HG03342 (cell line): ENCODE data around the gene RABGAP1L.
A peak's percentile ranks its signal among the peaks of the same experiment; 100 is the strongest.

Source experiments
- ATAC-seq: cut with Tn5 transposase; IDR thresholded peaks from one replicate; pipeline ENCODE4 v1.9.1; 2021; ENCODE audit warnings: mild to moderate bottlenecking, moderate library complexity; ENCODE audit not compliant: unreplicated experiment

Gene RABGAP1L

DNA sequence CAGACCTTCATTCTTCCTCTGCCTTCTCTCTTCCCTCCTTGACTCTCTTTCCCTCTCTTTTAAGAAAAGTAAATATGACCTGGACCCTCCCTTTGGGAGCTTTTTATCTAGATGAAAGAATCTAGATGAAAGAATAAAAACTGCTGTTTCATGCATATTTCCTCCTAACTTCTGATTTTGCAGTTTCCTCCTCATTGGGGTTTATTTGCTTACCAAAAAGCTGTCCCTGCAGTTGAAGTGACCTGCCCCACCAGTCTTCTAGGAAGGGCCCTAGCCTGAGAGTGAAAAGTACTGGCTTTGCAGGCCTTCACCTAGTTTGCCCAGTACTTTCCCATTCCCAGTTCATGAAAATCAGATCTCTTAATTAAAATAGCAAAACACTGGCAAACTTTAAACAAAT lies 812.1 kb downstream of the RABGAP1L start:
- no peak for ATAC-seq

DNA sequence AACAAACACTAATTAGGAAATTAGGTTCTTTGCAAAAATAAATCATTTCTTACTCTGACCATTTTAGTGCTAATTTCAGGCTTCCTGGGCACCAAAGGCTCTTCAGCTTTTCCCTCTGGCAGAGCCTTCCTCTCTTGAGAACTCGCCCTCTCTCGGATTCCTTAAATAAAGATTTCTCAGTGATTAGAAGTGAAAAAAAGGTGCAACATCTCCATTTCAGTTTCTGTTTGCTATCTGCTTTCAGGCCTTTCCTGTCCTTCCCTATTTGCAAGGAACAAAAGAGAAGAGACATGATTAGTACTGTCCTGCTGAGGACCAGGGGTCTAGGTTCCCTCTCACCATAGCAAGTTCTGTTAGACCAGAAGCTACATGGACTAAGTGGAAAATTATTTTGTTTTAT lies 812.6 kb downstream of the RABGAP1L start:
- no peak for ATAC-seq

DNA sequence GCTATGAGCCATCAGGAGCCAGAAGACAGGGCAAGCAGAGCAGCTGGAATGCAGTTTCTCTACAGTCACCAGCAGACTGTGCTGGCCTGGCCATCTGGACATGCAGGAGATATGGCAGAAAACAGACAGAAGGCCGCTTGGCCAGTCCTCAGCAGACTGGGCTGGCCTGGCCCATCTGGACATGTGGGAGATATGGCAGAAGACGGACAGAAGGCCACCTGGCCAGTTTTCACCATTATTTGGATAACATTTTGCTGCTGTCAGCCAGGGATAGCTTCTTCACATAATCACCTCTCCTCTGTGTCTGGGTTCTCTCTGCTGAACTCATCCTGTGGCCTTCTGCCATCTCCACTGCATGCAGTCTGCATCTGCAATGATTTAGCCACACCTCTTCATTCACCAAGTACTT lies 815.4 kb downstream of the RABGAP1L start:
- ATAC-seq, result no peak

DNA sequence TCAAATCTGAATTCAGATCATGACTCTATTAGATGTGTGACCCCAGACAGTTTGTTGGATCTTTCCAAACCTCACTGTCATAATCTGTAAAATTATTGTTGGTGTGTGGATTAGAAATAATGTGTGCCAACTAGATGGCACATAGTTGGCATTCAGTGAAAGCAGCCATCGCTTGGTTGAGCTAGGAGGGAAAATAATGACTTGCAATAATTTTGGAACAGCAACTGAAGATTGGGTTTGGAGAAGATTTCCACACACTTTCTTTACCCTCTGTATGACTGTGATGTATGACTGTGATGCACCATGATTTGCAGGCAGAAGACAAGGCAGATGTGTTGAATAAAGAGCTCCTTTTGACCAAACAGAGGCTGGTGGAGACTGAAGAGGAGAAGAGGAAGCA lies 816.4 kb downstream of the RABGAP1L start:
- ATAC-seq, result no peak

DNA sequence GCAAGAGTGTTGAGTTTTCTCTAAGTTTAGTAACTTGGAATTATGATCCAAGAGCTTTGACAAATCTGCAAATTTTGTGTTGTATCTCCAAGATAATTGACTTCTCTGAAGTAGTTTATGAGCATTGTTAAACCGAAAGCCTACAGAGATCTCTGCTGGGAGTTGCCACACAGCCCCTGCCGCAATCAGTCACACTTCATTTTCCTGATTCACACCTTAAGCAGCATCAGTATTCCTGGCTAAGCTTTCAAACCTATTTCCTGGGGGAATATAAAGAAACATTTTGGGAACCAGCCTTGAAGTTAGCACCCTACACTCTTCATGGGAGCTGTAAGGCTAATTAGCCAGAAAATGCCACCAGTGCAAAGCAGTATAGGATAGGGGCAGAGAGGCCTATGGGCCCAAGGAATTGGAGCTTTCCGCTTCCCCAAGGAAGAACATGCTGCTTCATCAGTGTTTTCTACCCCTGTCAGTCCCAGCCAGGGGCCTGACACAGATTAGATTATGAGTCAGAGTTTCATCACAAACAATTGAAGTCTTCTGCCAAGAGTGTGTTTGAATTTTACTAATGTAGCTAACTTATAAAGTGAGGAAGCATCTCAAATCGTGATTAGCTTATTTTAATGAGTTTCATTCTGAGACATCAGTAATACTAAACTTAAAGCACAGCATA lies 817.3 kb downstream of the RABGAP1L start:
- ATAC-seq, result no peak

DNA sequence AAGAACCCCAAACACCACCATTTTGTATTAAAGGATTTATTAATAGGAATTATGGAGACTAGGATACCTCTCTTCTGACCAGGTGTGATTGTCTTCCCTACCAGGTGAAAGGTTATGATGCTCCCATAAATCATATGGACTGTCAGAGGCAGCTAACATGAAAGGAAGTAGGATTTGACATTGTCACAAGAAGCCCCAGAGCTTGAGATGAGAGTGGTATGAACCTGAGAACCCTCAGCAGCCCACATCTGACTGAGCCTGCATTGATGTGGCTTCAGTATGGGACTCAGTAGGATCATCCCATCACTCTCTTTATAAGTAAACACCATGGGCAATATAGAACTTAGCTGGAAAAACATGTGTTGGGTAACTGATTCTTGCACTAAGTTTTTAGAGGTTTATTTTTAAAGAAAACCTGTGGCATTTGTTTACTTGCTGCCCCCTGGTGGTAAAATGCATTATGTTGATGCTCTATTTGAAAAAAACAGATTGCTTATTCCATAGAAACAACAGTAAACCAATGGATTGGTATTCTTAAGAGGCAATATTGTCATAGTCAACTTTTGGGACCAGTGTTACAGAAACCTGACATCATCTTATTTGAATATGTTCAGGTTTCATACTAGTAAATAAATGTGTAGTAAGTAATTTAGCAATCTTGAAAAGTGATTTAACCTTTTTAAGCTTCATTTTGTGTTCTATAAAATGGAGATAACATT lies 823.8 kb downstream of the RABGAP1L start:
- ATAC-seq, result no peak

DNA sequence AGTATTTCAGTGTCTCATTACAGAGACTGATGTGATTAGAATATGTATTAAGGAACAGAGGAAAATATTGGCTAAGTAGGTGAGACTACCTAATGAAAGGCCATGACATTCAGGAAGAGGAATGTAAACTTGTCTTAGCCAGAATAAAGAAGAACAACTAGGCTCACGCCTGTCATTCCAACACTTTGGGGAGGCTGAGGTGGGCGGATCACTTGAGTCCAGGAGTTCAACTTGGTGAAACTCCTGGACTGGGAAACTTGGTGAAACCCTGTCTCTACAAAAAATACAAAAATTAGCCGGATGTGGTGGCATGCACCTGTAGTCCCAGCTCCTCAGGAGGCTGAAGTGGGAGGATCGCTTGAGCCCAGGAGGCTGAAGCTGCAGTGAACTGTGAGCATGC lies 825.6 kb downstream of the RABGAP1L start:
- no peak for ATAC-seq

DNA sequence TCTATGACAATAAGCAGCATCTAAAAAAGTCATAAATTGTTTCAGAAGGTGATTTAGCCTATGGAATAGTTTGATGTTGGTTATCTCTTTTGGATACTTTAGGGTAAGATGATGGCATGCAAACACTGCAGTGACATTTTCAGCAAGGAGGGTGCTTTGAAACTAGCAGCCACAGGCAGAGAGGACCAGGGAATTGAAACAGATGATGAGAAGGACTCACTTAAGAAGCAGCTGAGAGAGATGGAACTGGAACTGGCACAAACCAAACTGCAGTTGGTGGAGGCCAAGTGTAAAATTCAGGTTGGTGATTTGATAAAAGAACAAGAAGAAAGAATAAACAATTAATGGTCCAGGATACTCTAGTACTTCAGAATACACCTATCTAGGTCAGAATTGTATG lies 829.2 kb downstream of the RABGAP1L start:
- ATAC-seq, result no peak

DNA sequence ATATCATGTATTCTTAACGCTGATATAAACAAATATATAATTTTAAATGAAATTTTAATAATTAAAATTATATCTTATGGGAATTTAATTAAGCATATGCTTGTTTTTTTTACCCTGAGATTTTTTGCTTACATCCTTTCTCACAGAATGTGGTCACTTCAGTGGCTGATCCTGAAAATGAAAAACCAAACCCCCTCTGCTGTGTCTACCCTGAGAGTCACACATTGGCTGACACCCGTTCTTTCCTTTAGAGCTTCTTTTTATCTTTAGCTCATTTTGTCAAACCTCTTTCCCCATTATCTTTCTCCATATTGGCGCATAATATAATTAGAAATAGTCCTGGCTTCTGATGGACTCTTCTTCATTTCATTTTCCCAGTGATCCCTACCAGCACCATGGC lies 829.7 kb downstream of the RABGAP1L start:
- no peak for ATAC-seq

DNA sequence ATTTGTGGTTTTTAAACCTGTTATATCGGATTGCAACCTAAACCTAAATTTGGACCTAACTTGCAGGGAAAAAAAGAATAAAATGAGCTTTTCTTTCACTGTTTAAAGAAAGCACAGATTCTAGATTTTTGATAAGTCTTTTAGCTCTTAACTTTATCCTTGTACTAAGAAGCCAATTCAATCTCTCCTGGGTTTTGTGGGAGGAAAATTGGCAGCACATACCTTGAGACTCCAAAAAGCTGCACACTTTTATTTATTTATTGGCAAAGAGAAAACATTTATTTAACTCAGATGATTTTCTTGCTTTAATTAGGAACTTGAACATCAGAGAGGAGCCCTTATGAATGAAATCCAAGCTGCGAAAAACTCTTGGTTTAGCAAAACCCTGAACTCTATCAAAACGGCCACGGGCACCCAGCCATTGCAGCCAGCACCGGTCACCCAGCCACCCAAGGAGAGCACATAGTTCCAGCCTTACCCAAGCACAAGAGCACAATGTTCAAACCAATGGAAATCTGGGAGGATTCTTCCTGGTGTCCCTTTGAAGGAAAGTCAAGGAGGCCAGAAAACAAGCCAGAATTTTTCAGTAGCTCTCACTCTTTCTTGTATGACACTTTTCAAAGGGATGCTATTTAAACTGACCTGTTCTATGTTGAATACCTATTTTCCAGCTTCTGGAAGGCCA lies 830.4 kb downstream of the RABGAP1L start:
- no peak for ATAC-seq

DNA sequence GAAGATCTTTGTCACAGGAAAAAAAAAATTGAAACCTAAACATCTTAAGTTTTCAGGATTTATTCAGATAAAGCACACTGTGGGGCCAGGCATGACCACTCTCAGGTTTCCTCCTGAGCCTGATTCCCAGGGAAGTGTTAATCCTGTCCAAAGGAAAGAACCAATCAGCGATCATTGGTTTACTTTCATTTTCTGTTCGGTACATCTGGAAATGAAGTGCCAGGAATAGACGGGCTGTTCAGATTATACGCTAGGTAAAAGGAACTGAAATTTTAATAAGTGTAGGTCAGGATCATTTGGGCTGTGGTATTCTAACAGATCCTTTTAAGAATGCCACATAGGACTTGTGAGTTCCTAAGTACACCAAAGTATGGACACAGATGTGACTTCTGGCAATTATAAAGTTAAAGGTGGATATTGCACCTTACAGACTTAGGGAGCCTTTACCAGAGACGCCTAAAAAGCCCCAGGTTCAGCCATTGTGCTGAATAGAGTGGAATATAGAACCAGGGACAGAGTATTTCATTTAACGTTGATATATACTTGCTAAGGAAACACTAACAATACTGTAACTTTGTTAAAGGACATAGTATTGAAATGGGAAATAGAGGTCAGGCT lies 831.2 kb downstream of the RABGAP1L start:
- peak; percentile 70 for ATAC-seq

DNA sequence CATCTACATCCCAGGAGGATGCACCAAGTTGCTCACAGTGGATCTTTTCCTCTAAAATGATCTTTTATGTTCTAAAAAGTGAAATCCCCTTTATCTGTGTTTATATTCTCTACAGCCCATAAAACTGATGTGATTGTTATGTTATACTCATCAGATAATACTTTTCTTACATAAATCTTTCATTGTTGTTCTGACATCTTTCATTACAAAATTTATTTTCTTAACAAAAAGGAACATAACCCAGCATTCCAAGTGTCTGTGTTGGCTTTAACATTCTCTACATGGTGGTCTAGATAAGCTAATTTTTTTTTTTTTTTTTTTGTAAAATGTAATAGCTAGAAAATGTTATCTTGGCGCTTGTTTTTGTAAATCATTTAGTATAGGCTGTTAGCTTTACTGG lies 832.2 kb downstream of the RABGAP1L start:
- ATAC-seq, result no peak

DNA sequence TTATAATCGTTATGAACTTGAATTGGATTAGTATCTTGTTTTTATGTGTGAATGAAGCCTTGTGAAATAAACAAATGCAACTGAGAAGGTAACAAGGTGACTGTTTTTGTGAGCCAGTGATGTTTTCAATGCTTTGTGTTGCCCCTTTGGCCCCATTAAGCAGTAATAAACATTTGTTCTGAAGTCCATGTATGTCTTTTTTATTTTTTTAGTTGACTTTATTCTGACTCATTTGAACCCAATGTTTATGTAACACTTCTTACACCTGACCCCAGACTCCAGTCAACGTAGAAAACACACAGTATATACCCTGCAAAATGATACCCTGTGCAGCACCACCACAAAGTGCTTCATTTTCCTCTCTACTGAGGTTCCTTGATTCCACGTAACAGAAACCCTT lies 835.8 kb downstream of the RABGAP1L start:
- ATAC-seq, result no peak

DNA sequence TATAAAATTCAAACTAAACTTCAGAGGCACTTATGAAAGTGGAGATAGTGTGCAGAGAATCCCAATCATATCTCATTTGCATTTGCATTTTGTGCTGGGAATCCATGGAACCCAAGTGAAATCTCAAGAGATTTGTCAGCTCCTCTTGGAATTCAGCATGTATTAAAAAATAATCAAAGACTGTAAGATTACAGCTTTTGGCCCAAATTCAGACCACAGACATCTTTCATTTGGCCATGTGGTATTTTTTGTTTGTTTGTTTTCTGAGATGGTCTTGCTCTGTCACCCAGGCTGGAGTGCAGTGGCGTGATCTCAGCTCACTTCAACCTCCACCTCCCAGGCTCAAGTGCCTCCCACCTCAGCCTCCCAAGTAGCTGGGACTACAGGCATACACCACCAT lies 836.6 kb downstream of the RABGAP1L start:
- ATAC-seq, result no peak

DNA sequence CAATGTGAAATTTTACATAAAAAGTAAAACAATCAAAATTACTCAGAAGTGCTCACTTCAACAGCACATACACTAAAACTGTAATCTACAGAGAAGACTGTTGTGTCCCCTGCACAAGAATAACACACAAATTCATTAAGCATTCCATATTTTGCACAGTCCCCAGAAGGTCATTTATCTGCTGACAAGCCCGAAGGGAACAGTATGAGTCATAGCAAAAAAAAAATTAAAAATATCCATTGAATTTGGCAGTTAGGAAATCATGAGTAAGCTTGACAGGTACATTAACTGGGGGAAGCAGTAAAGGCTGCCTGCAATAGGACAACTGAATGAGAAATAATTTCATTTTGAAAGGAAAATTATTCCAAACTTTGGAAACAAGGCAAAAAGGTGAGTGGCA lies 837.2 kb downstream of the RABGAP1L start:
- no peak for ATAC-seq

DNA sequence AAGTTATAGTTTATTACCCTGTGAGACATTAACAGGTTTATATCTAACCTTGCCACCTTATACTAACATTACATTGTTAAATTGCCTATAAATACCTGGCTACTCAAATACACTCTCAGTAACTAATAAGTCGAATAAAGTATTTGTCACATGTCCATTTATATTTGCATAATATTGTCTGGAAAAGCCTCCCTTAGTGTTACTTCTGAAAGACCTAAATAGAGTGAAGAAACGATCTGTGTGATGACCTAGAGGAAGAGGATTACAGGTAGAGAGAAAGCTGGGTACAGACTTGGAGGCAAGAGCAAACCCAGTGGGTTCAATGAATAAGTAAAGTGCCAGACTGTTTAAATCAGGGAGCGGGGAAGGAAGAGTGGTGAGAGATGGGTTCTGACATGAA lies 837.7 kb downstream of the RABGAP1L start:
- ATAC-seq, result no peak

DNA sequence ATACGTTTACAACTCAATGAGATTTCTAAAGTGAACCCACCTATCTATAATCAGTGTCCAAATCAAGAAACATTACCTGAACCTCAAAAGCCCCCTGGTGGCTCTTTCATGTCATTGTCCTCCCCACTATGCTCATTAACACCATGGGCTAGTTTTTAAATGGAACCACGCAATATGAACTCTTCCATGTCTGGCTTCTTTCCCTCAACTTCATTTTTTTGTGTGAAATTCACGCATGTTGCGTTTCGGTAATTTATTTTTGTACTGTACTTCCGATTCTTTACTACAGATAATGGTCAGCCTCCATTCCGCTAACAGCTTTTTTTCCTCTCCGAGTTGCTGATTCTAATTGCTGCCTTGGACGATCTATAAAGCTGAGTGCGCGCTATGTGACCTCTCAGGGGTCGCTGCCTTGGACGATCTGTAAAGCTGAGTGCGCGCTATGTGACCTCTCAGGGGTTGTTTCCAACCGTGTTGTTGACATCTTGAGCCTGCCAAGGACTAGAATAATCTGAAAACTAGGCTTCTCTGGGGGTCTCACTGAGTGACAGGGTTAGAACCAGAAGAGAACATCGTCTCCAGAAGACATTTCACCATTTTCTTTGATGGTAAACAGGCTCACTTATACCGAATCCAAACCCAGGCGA lies 839.4 kb downstream of the RABGAP1L start:
- peak; percentile 2 for ATAC-seq

DNA sequence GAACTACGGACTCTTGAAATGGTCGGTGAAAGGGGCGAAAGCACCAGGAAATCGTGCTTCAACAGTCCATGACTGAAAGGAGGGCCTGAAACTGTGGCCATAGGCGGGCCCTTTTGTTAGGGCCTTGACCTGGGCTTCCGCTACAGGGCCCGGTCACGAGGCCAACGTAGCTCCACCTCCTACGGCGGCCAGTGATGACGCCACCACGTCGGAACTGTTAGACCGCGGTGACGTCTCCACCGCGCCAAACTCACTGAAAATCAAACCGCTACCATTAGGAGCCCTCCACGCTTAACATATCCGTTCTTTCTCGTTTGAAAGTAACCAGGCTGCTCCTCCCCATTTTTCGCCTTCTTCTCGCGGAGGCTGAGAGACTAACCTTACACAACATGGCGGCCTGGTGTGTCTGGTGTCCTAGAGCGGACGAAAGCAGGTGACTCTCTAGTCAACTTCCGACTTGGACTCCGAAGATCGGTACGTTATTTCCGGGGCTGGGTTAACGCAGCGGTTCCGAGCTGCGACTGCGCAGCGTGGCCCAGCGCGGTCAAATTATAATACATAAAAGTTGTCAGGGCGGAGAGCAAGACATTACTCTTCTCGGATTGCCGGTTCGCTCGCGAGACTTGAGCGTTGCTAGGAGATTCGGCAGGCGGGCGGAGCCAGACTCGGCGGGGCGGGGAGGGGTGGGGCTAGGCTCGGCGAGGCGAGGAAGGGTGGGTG lies 840.1 kb downstream of the RABGAP1L start:
- peak; percentile 75 for ATAC-seq

DNA sequence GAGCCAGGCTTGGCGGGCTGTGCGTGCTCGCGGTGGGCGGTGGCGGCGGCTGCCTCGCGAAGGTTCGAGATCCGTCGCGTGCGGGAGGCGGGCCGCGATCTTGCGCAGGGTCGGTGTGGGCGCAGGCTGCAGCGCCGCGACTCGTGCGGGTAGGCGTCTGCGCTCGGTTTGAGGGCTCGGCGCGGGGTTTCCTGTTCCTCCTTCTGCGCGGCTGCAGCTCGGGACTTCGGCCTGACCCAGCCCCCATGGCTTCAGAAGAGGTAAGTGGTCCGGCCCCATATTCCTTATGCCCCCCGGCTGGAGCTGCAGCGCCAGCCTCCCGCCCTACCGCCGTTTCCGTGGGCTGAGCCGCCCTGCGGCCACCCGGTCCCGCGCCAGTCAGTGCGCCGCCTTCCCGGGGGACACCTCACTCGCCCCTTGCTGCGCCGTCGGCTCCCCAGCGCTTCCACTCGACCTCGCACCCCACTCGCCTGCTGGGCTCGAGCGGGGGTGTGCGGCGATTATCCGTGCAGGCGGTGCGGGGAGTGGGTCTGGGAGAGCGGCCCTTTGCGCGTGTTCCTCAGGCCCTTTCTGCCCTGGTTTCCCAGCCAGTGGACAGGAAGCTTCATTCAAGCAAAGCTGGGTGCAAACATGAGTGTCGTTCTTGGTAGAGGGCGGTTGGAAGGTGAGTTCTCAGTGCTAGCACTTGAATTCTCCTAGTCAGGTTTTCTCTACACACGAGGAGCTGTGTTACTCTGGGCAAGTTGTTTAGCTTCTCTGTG lies 840.8 kb downstream of the RABGAP1L start, which contains the start of gene CACYBP:
CACYBP (plus strand) TSS at position 12 of the 761 bp plus-strand sequence; CDS start at position 246, 234 bp downstream.
- ATAC-seq, result peak; percentile 5
